ENCODE data around the gene XRCC4. TPM values are rescaled to one million over a fixed set of nuclear protein-coding genes. Genes with fewer than 3 reads are reported as not detected.

Gene XRCC4
- total and polyA plus RNA-seq, 2 of the 13 experiments (the other 11 are each of a cell fraction or from before 2014, with no cell fraction given) = 2.8 to 12.6 TPM

DNA sequence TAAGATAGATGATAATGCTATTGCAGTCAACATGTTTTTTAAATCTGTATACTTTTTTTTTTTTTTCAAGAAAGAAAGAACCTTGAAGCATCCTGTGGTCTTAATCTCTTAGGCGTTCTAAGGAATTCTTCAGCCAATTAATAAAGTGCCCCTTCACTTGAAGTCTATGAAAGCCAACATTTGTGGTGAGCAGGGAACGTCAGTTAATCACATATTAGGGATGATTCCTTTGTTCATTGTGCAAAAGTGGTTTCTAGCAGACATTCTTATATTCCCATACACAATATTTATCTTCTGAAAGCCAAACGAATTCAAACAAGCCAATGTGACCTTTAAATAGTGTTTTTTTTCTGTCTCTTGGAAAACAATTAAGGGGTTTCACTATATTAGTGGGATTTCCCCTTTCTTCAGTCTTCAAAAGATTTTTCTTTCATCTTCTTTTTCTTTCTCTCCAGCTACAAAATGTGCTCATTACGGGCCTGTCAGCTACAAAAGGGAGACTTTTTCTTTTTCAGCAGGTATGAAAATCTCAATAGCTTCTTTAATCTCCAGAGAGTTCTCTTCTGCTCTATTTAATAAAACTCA is 40.3 kb upstream of the XRCC4 start:
- Histone ChIP-seq H4K20me1 (ENCODE audit: insufficient read depth, low read length) (no peaks in the 10 kb centered on the region), H3K36me3 (replicated peaks in 1 of 2; ENCODE audit: control insufficient read depth in 1 of 2, insufficient read depth in 2 of 2, low read length in 2 of 2) (no peaks in the 10 kb centered on the region), H3K4me3 (replicated peaks in 1 of 3; ENCODE audit: insufficient read depth in 1 of 3, low read depth in 2 of 3, low read length in 3 of 3) (no peak overlapping the region), H3K27me3 (ENCODE audit: control insufficient read depth in 1 of 2, insufficient read depth in 2 of 2, low read length in 2 of 2) (0 out of 5 replicates have a peak, but pooled peaks cover 0 to 2% of the 10 kb centered on the region in 2 experiments), H3K9ac (ENCODE audit: insufficient read depth, low read depth, low read length) (no peak overlapping the region), H3K9me3 (ENCODE audit: low read length) (no peaks in the 10 kb centered on the region), H3K27ac (ENCODE audit: extremely low read length, insufficient read depth, low read length) (no peak overlapping the region), H2AFZ (ENCODE audit: low read length) (no peak overlapping the region), H3K4me2 (ENCODE audit: low read depth, low read length) (no peak overlapping the region), H3K4me1 (ENCODE audit: insufficient read depth, low read length) (peaks cover 2% of the 10 kb centered on the region; the same call in 1 of the 2 replicates), H3K79me2 (ENCODE audit: insufficient read depth, low read length) (no peaks in the 10 kb centered on the region)
- WGBS (ENCODE audit: low lambda C conversion rate) = 15% methylated on average over 4 of the region's 4 CpGs
- ChIA-PET CTCF (ENCODE audit: low intra/inter-chr PET ratio, low total read pairs) (no interaction called here), POLR2A (no interaction called here)
- in situ Hi-C loops (cut with HindIII; ENCODE audit: extremely low pct_ligation_motif_present, low pct_unique_long_range_greater_than_20kb) (no loop called here), intact Hi-C loops (cut with micrococcal nuclease; ENCODE audit: unreplicated experiment) (no loop called here)
- ATAC-seq (no peak), DNase-seq (ENCODE audit: low spot score) (no peak), FAIRE-seq (no peak)
- no TSS peak for BruUV-seq (replicated peaks)
- TF ChIP-seq NFE2L1 (CRISPR knock-in tag; IDR thresholded peaks at IDR 0.05; ENCODE audit: borderline replicate concordance) (no peak), NBN (conservative IDR thresholded peaks at IDR 0.05) (no peak), POLR2AphosphoS5 (IDR thresholded peaks at IDR 0.05; ENCODE audit: low read depth, low read length) (no peak)

DNA sequence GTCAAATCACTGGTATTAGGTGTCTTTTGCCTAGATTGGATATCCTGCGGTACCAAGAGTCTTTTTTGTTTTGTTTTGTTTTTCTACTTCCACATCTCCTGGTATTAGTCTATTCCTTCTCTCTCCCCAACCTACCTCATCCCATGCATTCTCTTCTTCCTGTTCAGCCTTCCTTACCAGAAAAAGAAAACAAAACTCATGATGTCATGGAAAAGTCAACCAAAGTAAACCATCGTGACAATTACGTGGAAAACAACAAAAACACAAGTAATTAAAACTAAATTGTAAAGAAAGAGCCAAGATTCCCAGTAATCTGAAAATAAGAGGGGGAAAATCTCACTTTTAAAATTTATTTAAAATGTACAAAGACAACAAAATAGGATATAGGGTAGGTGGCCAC is 38.4 kb upstream of the XRCC4 start:
- ChIA-PET POLR2A (no interaction called here), CTCF (ENCODE audit: low intra/inter-chr PET ratio, low total read pairs) (no interaction called here)
- no peak overlapping the region for H3K4me2 ChIP-seq (ENCODE audit: low read depth, low read length)
- H3K27me3 ChIP-seq (ENCODE audit: control insufficient read depth in 1 of 2, insufficient read depth in 2 of 2, low read length in 2 of 2) = 0 out of 5 replicates have a peak, but pooled peaks cover 0 to 2% of the 10 kb centered on the region in 2 experiments
- H3K4me1 ChIP-seq (ENCODE audit: insufficient read depth, low read length) = peaks cover 14% of the 10 kb centered on the region
- in situ Hi-C loops (cut with HindIII; ENCODE audit: extremely low pct_ligation_motif_present, low pct_unique_long_range_greater_than_20kb) = no loop called here
- no peak overlapping the region for H3K9ac ChIP-seq (ENCODE audit: insufficient read depth, low read depth, low read length)
- no peaks in the 10 kb centered on the region for H3K79me2 ChIP-seq (ENCODE audit: insufficient read depth, low read length)
- H3K9me3 ChIP-seq (ENCODE audit: low read length) = no peaks in the 10 kb centered on the region
- ATAC-seq (no peak), FAIRE-seq (no peak), DNase-seq (ENCODE audit: low spot score) (no peak)
- no peak overlapping the region for H2AFZ ChIP-seq (ENCODE audit: low read length)
- WGBS (ENCODE audit: low lambda C conversion rate) = 77% methylated on average over 3 of the region's 3 CpGs
- H3K36me3 ChIP-seq (replicated peaks in 1 of 2; ENCODE audit: control insufficient read depth in 1 of 2, insufficient read depth in 2 of 2, low read length in 2 of 2) = no peaks in the 10 kb centered on the region
- intact Hi-C loops (cut with micrococcal nuclease; ENCODE audit: unreplicated experiment) = no loop called here
- no peak overlapping the region for H3K27ac ChIP-seq (ENCODE audit: extremely low read length, insufficient read depth, low read length)
- no peaks in the 10 kb centered on the region for H4K20me1 ChIP-seq (ENCODE audit: insufficient read depth, low read length)
- no TSS peak for BruUV-seq (replicated peaks)
- peak; percentile 72 for TF ChIP-seq ATF7 (IDR thresholded peaks at IDR 0.05)
- no peak for TF ChIP-seq ATF7 (CRISPR knock-in tag; IDR thresholded peaks at IDR 0.05)
- TF ChIP-seq REL (CRISPR knock-in tag; conservative IDR thresholded peaks at IDR 0.05) = no peak
- 0 out of 2 replicates have a peak, but pooled peaks have one; percentile 20 for TF ChIP-seq CREB1 (IDR thresholded peaks at IDR 0.05)
- TF ChIP-seq CREB1 (CRISPR knock-in tag; IDR thresholded peaks at IDR 0.05) = no peak
- no peak overlapping the region for H3K4me3 ChIP-seq (replicated peaks in 1 of 3; ENCODE audit: insufficient read depth in 1 of 3, low read depth in 2 of 3, low read length in 3 of 3)
